GM04503 (cell line): ENCODE measurements around the gene SERPING1.

ENCODE experiments used
- DNase-seq: peaks from one replicate; pipeline ENCODE4 v3.0.0-alpha.2; 2012; ENCODE audit warnings: low read depth

Gene SERPING1

GRCh38 chr11:57597916-57598830 is 688 bp downstream of the SERPING1 start:
- DNase-seq = no peak

- DNase-seq = no peak
Observed at GRCh38 chr11:57598831-57599155, 1.3 kb downstream of the SERPING1 start.

- DNase-seq = no peak
Observed at GRCh38 chr11:57599381-57599780, 1.9 kb downstream of the SERPING1 start.

GRCh38 chr11:57601297-57601696 is 3.8 kb downstream of the SERPING1 start:
- DNase-seq = no peak

GRCh38 chr11:57604296-57605027 is 7.0 kb downstream of the SERPING1 start:
- DNase-seq = no peak

- DNase-seq = no peak
Observed at GRCh38 chr11:57605028-57605420, 7.5 kb downstream of the SERPING1 start.

GRCh38 chr11:57610170-57610569 is 12.7 kb downstream of the SERPING1 start:
- DNase-seq = no peak

- no peak for DNase-seq
Observed at GRCh38 chr11:57614234-57614772, 16.8 kb downstream of the SERPING1 start.

- no peak for DNase-seq
Observed at GRCh38 chr11:57615308-57615707, 17.8 kb downstream of the SERPING1 start.

GRCh38 chr11:57616595-57616994 is 19.1 kb downstream of the SERPING1 start:
- no peak for DNase-seq

GRCh38 chr11:57618438-57618837 is 21.0 kb downstream of the SERPING1 start:
- DNase-seq = no peak

GRCh38 chr11:57619331-57619730 is 21.8 kb downstream of the SERPING1 start:
- no peak for DNase-seq

GRCh38 chr11:57620467-57620866 is 23.0 kb downstream of the SERPING1 start:
- DNase-seq = no peak

GRCh38 chr11:57622263-57622662 is 24.8 kb downstream of the SERPING1 start:
- no peak for DNase-seq

GRCh38 chr11:57624864-57625263 is 27.4 kb downstream of the SERPING1 start:
- DNase-seq = no peak

- no peak for DNase-seq
Observed at GRCh38 chr11:57626895-57627294, 29.4 kb downstream of the SERPING1 start.

- no peak for DNase-seq
Observed at GRCh38 chr11:57630171-57630570, 32.7 kb downstream of the SERPING1 start.

- DNase-seq = no peak
Observed at GRCh38 chr11:57632116-57632515, 34.6 kb downstream of the SERPING1 start.

- no peak for DNase-seq
Observed at GRCh38 chr11:57633394-57634070, 36.0 kb downstream of the SERPING1 start.

- no peak for DNase-seq
Observed at GRCh38 chr11:57634311-57634710, 36.8 kb downstream of the SERPING1 start.

GRCh38 chr11:57635246-57635645 is 37.8 kb downstream of the SERPING1 start:
- no peak for DNase-seq

GRCh38 chr11:57637626-57638004 is 40.1 kb downstream of the SERPING1 start:
- no peak for DNase-seq
